ENCODE results near the gene KCTD16. TPM values are rescaled to one million over a fixed set of nuclear protein-coding genes. Genes with fewer than 3 reads are reported as not detected.

The KCTD16 gene
- total and polyA plus RNA-seq, 2 experiments from 2014 or later: 0.02 to 0.76 TPM

- TF ChIP-seq, protein P1, sequence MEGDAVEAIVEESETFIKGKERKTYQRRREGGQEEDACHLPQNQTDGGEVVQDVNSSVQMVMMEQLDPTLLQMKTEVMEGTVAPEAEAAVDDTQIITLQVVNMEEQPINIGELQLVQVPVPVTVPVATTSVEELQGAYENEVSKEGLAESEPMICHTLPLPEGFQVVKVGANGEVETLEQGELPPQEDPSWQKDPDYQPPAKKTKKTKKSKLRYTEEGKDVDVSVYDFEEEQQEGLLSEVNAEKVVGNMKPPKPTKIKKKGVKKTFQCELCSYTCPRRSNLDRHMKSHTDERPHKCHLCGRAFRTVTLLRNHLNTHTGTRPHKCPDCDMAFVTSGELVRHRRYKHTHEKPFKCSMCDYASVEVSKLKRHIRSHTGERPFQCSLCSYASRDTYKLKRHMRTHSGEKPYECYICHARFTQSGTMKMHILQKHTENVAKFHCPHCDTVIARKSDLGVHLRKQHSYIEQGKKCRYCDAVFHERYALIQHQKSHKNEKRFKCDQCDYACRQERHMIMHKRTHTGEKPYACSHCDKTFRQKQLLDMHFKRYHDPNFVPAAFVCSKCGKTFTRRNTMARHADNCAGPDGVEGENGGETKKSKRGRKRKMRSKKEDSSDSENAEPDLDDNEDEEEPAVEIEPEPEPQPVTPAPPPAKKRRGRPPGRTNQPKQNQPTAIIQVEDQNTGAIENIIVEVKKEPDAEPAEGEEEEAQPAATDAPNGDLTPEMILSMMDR (conservative IDR thresholded peaks at IDR 0.05; ENCODE audit: low read depth in 2 of 2): no peak
These were observed 204.0 kb downstream of the KCTD16 start (continued) for GRCh38 chr5:144374637-144375036.

- no peak for ATAC-seq
- H3K4me3 Mint-ChIP-seq: no peak overlapping the region
- TF ChIP-seq, protein P2, sequence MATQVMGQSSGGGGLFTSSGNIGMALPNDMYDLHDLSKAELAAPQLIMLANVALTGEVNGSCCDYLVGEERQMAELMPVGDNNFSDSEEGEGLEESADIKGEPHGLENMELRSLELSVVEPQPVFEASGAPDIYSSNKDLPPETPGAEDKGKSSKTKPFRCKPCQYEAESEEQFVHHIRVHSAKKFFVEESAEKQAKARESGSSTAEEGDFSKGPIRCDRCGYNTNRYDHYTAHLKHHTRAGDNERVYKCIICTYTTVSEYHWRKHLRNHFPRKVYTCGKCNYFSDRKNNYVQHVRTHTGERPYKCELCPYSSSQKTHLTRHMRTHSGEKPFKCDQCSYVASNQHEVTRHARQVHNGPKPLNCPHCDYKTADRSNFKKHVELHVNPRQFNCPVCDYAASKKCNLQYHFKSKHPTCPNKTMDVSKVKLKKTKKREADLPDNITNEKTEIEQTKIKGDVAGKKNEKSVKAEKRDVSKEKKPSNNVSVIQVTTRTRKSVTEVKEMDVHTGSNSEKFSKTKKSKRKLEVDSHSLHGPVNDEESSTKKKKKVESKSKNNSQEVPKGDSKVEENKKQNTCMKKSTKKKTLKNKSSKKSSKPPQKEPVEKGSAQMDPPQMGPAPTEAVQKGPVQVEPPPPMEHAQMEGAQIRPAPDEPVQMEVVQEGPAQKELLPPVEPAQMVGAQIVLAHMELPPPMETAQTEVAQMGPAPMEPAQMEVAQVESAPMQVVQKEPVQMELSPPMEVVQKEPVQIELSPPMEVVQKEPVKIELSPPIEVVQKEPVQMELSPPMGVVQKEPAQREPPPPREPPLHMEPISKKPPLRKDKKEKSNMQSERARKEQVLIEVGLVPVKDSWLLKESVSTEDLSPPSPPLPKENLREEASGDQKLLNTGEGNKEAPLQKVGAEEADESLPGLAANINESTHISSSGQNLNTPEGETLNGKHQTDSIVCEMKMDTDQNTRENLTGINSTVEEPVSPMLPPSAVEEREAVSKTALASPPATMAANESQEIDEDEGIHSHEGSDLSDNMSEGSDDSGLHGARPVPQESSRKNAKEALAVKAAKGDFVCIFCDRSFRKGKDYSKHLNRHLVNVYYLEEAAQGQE (IDR thresholded peaks at IDR 0.05; ENCODE audit: unreplicated experiment): no peak
- TF ChIP-seq JUNB (IDR thresholded peaks at IDR 0.05; ENCODE audit: unreplicated experiment) (no peak), ZNF331 (CRISPR knock-in tag; IDR thresholded peaks at IDR 0.05; ENCODE audit: low read depth) (no peak), EZH2phosphoT487 (IDR thresholded peaks at IDR 0.05; ENCODE audit: unreplicated experiment) (no peak), EZH2 (IDR thresholded peaks at IDR 0.05; ENCODE audit: low read depth, unreplicated experiment) (no peak), NANOG (IDR thresholded peaks at IDR 0.05; ENCODE audit: borderline replicate concordance) (no peak), ZNF462 (CRISPR knock-in tag; IDR thresholded peaks at IDR 0.05) (no peak), STAT1 (IDR thresholded peaks at IDR 0.05; ENCODE audit: unreplicated experiment) (no peak), ETS1 (IDR thresholded peaks at IDR 0.05) (no peak)
- TF ChIP-seq, protein P1 (conservative IDR thresholded peaks at IDR 0.05; ENCODE audit: low read depth in 2 of 2): no peak
These were observed 206.5 kb downstream of the KCTD16 start for GRCh38 chr5:144377207-144377606.

More at GRCh38 chr5:144377207-144377606, 206.5 kb downstream of the KCTD16 start:
- Histone ChIP-seq H3K4me3 (no peak overlapping the region), H3K4me2 (no peak overlapping the region), H3K4me1 (ENCODE audit: insufficient read depth) (no peaks in the 10 kb centered on the region), H3K79me2 (replicated peaks; ENCODE audit: insufficient read depth) (no peaks in the 10 kb centered on the region), H4K20me1 (replicated peaks; ENCODE audit: insufficient read depth) (no peaks in the 10 kb centered on the region), H3K27me3 (ENCODE audit: insufficient read depth) (no peaks in the 10 kb centered on the region), H2AFZ (no peak overlapping the region), H3F3A (replicated peaks; ENCODE audit: low read depth) (no peaks in the 10 kb centered on the region), H3K36me3 (ENCODE audit: insufficient read depth) (no peaks in the 10 kb centered on the region), H3K9me2 (ENCODE audit: insufficient read depth) (no peaks in the 10 kb centered on the region), H3K27ac (ENCODE audit: low read depth) (no peak overlapping the region)
- Mint-ChIP-seq H3K4me1 (no peaks in the 10 kb centered on the region), H3K27me3 (ENCODE audit: insufficient read depth, low read depth, poor library complexity) (peaks cover 1% of the 10 kb centered on the region), H3K36me3 (ENCODE audit: low read depth) (no peaks in the 10 kb centered on the region), H3K27ac (no peak overlapping the region), H3K9me3 (peaks cover 10% of the 10 kb centered on the region; the same call in 2 of the 3 replicates)
- no peak for DNase-seq (ENCODE audit: low spot score)
